ENCODE data around the gene ZC3H4. TPM values are rescaled to one million over a fixed set of nuclear protein-coding genes. Genes with fewer than 3 reads are reported as not detected.

Gene ZC3H4
- total RNA-seq, 1 donor from 2014 or later: 43.5 TPM

DNA sequence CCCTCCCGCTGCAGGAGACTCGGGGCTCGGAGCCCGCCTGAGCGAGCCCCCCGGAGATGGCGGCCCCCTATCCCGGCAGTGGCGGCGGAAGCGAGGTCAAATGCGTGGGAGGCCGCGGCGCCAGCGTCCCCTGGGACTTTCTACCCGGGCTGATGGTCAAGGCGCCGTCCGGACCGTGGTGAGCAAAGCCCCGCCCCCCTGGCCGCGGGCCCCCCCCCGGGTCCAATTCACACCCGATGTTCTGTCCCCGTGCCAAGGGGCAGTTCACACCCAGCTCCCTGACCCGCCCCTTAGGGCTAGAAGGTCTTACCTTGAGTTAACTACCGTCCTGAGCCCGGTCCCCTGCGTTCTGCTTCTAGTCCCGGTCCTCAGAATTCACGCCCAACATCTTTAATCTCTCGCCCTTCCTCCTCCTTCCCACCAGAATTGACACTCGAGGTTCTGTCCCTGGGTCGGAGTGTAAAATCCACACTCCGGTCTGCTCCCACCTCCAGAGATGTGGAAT lies 92.5 kb downstream of the ZC3H4 start:
- Mint-ChIP-seq H3K36me3 (ENCODE audit: low read depth) (no peaks in the 10 kb centered on the region), H3K27me3 (ENCODE audit: low read depth) (peaks cover 18% of the 10 kb centered on the region), H3K9me3 (ENCODE audit: low read depth) (no peaks in the 10 kb centered on the region)

DNA sequence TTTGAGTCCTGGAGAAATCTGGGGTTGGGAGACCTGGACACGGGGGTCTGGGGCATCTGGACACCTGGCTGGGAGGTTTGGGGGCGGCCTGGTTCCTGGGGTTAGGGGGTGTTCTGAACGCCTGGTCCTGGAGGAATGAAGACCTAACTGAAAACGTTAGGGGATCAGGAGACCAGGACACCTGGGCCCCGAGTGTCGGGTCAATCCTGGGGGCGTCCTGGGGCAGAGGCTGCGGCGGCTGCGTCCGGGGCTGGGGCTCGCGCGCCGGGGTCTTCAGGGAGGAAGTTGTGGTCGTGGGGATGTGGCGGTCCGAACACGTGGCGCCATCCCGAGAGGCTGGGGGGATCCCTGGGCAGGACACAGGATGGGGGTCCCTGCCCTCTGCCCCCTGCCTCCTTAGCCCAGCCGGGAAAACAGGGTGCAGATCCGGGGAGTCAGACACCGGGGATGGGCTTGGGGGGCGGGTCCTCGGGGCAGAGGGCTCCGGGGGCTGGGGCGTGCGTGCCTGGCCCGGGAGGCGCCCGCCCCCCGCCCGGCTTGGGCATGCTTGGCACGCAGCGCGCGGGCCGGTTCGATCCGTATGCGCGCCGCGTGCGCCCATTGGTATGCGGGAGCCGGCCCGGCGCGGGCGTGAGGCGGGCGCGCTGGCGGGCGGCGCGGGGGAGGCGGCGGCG lies 93.3 kb downstream of the ZC3H4 start:
- Mint-ChIP-seq H3K36me3 (ENCODE audit: low read depth) (no peaks in the 10 kb centered on the region), H3K27ac (ENCODE audit: unreplicated experiment) (no peak overlapping the region), H3K4me3 (ENCODE audit: unreplicated experiment) (peak overlapping the region; percentile 57), H3K9me3 (ENCODE audit: low read depth) (no peaks in the 10 kb centered on the region), H3K4me1 (ENCODE audit: low read depth) (peaks cover 8% of the 10 kb centered on the region), H3K27me3 (ENCODE audit: low read depth) (peaks cover 15% of the 10 kb centered on the region)
- no peak for TF ChIP-seq CTCF (IDR thresholded peaks at IDR 0.05)
- DNase-seq (ENCODE audit: low spot score): no peak

More for the DNA sequence above, 92.5 kb downstream of the ZC3H4 start:
- Mint-ChIP-seq H3K4me1 (ENCODE audit: low read depth) (peaks cover 8% of the 10 kb centered on the region), H3K4me3 (ENCODE audit: unreplicated experiment) (peak overlapping the region; percentile 68), H3K27ac (ENCODE audit: unreplicated experiment) (no peak overlapping the region)
- no peak for DNase-seq (ENCODE audit: low spot score)
- no peak for TF ChIP-seq CTCF (IDR thresholded peaks at IDR 0.05)

DNA sequence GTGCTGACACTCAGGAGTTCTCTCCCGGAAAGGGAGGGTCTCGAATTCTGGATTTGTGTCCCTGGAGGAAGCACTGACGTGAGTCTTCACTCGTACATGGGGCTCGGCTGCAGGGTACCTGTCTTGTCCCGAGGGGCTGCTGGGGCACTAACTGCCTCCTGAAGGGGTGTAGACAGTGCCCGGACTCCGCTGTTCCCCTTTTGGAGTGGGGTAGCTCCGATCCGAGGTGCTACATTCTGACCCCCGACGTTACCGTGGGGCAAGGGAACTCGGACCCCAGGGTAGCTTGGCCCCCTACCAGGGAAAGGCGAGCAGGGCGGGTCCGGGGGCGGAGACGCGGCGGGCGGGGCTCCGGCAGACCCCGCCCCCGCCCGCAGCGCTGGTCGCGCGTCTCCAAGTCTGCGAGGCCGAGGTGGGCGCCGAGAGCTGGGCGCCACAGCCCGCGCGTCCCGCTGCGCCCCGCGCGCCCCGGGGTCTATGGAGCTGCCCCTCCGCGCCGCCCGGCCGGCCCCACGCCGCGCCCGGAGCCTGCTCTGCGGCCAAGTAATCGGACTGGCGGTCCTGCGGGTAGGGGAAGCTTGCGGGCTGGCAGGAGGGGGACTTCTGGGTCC lies 94.0 kb downstream of the ZC3H4 start, which contains the start of gene NPAS1:
Gene NPAS1 (plus strand): TSS at position 407 of the 611 bp plus-strand sequence. CDS start 1,211 bp downstream, outside the sequence.
- no peak for TF ChIP-seq CTCF (IDR thresholded peaks at IDR 0.05)
- Mint-ChIP-seq H3K4me3 (ENCODE audit: unreplicated experiment) (peak within 1 kb of the TSS; percentile 57), H3K9me3 (ENCODE audit: low read depth) (no peaks in the 10 kb centered on the region), H3K4me1 (ENCODE audit: low read depth) (peaks cover 8% of the 10 kb centered on the region), H3K27me3 (ENCODE audit: low read depth) (peaks cover 15% of the 10 kb centered on the region), H3K27ac (ENCODE audit: unreplicated experiment) (no peak within 1 kb of the TSS), H3K36me3 (ENCODE audit: low read depth) (no peaks in the 10 kb centered on the region)
- DNase-seq (ENCODE audit: low spot score): no peak

DNA sequence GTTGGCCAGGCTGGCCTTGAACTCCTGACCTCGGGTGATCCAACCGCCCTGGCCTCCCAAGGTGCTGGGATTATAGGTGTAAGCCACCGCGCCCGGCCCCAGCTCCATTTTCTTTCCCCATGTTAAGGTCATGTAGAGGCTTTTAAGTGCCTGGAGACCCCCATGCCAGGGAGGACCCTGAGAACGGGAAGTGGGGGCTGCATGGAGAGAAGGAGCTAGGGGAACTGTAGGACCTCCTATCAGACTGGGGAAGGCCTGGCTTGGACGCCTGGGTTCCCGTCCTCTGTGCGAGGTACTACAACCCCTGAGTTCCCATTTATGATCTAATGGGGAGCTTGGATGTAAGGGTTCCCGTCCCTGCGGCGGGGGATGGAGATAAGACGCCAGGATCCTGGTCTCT lies 94.7 kb downstream of the ZC3H4 start:
- H3K27ac Mint-ChIP-seq (ENCODE audit: unreplicated experiment): no peak overlapping the region
- DNase-seq (ENCODE audit: low spot score): no peak
- H3K4me3 Mint-ChIP-seq (ENCODE audit: unreplicated experiment): peak overlapping the region; percentile 25
- H3K9me3 Mint-ChIP-seq (ENCODE audit: low read depth): no peaks in the 10 kb centered on the region
- peaks cover 13% of the 10 kb centered on the region for H3K27me3 Mint-ChIP-seq (ENCODE audit: low read depth)
- peaks cover 8% of the 10 kb centered on the region for H3K4me1 Mint-ChIP-seq (ENCODE audit: low read depth)
- no peak for TF ChIP-seq CTCF (IDR thresholded peaks at IDR 0.05)
- H3K36me3 Mint-ChIP-seq (ENCODE audit: low read depth): no peaks in the 10 kb centered on the region

Other genes starting within 250 kb of the ZC3H4 start
- 1.0 to 1.8 TPM (median 1.7 TPM) in 3 replicates for gene NPAS1, start 93.9 kb downstream of the ZC3H4 start, total RNA-seq
- 35.8 to 37.6 TPM (median 37.3 TPM) in 3 replicates for gene TMEM160, start 65.2 kb downstream of the ZC3H4 start, total RNA-seq
- 91.2 to 107 TPM (median 95.7 TPM) in 3 replicates for gene SAE1, start 17.1 kb upstream of the ZC3H4 start, total RNA-seq
- 12.6 to 16.1 TPM (median 15.2 TPM) in 3 replicates for gene BBC3, start 117.4 kb upstream of the ZC3H4 start, total RNA-seq
- gene CCDC9, start 142.7 kb upstream of the ZC3H4 start, total RNA-seq: 41.3 to 62.4 TPM (median 59.4 TPM) in 3 replicates
- gene INAFM1, start 161.1 kb upstream of the ZC3H4 start, total RNA-seq: 25.6 to 31.1 TPM (median 28.8 TPM) in 3 replicates
- gene C5AR1, start 196.1 kb upstream of the ZC3H4 start, total RNA-seq: 2.9 to 4.3 TPM (median 3.7 TPM) in 3 replicates
- gene C5AR2, start 218.4 kb upstream of the ZC3H4 start, total RNA-seq: 0.07 to 0.34 TPM in 2 of 3 replicates, not detected in the other
- gene DHX34, start 235.5 kb upstream of the ZC3H4 start, total RNA-seq: 13.5 to 15.6 TPM (median 15.2 TPM) in 3 replicates

Measured in chondrocyte (in vitro differentiated cells).